Amniotic stem cell (primary cell): ENCODE results near the gene KDELR1.

Experiments used
- DNase-seq: peaks from one replicate; lab custom pipeline; 2025; lab: John Stamatoyannopoulos, UW

KDELR1 gene

DNA sequence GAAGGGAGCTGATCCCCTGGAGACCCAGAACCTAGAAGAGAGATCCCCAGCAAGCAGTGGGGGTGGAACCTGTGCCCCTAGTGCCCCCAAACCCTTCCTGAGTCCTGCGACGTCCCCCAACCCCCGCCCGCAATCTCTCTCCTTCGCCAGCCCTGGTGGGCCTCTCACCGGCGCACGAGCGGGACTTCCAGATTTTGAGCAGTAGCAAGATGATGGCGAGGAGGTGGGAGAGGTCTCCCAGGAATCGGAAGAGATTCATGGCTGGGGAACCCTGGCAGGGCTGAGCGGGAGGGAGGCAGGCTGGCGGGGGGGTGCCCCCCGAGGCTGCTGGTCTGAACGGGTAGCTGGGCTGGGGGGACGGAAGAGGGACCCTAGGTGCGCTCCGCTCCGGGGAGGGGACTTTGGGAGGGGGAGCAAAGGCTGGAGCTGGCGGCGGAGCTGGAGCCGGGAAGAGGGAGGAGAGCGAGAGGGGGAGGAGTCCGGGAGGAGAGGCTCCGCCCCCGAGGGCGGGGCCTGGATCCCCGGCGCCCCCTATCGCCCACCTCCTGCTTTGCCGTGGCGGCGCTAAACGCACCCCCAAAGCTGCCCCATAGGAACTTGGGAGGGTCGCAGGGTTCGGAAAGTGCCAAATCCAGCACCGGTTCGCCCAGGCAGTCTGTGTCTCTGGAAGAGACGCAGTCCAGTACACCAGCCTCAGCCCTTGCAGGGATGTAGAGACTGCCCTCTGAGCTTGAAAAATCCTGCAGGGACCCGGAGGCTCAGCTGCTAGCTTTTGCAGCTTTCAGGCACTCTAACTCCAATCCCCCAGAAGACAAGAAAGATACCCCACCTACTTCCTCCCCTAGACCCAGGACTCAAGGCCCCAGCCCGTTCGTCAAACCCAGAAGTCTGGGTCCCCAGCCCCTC lies at the start of gene KDELR1:
Gene KDELR1, minus strand, starts transcription at position 452 of the 906 bp plus-strand sequence. Its CDS starts 193 bp downstream, at position 259.
- no peak for DNase-seq

DNA sequence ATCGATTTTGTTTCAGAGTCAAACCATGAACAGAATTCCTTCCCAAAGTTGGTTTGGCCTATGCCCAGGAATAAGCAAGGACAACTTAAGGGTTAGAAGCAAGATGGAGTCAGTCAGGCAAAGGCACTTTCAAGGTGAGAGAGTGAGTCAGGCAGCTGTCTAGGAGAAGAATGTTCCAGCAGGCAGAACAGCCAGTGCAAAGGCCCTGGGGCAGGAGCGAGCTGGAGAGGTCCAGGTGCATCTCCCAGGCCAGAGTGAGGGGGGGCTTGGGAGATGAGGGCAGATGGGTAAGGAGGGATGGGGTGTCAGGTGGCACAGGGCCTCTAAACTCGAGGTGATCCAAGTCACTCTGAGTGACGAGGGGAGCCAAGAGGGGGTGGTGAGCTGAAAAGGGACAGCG lies 45.2 kb upstream of the KDELR1 start:
- DNase-seq: no peak

DNA sequence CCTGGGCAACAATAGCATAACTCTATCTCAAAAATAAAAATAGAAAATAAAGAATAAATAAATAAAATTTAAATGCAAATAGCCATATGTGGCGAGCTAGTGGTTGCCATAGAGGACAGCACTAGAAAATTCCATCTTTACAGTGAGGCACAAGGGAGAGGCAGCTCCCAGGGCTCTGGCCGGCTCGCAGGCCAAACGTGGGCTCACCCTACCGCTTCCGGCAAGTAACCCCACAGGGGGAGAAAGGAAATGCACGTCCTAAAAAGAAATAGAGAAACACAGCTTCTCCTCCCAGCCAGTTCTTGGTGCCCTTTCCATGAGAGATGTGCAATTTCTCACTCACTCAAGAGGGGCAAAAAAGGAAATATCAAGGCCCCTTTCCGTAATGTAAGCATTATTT lies 42.0 kb upstream of the KDELR1 start:
- DNase-seq: no peak

DNA sequence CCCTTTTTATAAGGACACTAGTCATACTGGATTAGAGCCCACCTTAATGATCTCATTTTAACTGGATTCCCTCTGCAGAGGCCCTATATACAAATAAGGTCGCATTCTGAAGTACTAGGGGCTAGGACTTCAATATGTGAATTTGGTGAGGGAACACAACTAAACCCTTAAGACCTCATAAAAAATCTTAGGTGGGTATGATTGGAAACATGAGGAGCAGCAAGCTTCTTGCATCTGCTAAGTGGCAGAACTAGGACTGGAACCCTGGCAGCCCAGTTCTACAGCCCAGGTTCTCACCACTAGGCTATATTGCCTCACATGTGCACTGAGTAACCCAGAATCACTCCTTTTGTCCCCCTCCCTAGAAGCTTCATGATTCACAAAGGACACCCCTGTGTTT lies 37.3 kb upstream of the KDELR1 start:
- DNase-seq: no peak

- DNase-seq: no peak
Measured at GRCh38 chr19:48424694-48425219, 33.4 kb upstream of the KDELR1 start.

DNA sequence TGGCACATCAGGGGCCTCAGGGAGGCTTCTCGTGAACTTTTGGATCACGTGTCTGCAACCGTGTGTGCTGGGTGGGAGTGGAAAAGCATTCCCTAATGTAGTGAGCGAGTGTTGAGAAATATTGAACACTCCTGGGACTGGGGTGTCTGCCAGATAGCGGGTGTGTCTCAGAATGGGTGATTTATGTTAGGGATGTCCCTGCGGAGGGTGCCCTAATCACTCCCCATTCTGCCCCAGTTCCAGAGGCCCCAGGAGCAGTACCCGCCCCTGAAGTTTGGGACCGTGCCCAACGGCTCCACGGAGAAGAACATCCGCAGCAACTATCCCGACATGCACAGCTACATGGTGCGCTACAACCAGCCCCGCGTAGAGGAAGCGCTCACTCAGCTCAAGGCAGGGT lies 30.2 kb upstream of the KDELR1 start:
- DNase-seq: no peak

- DNase-seq: no peak
Measured at GRCh38 chr19:48419158-48419920, 28.0 kb upstream of the KDELR1 start.

GRCh38 chr19:48418317-48419064 lies 27.1 kb upstream of the KDELR1 start:
- no peak for DNase-seq

GRCh38 chr19:48417421-48417820 lies 26.1 kb upstream of the KDELR1 start:
- DNase-seq: no peak

DNA sequence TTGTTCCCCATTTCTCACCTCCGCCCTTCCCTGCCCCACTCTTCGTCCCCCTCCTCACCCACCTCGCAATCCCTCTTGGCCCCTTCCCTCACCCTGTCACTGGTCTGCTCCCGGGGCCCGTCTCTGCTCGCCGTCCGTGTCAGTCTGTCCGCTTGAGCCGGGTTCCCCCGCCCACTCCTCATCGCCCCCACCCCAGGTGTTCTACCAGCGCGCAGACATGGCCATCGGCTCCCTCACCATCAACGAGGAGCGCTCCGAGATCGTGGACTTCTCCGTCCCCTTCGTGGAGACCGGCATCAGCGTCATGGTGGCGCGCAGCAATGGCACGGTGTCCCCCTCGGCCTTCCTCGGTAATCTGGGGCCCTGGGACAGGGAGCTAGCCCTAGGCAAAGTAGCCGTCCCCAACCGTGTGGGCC lies 24.5 kb upstream of the KDELR1 start:
- no peak for DNase-seq

GRCh38 chr19:48415395-48415794 lies 24.0 kb upstream of the KDELR1 start:
- no peak for DNase-seq

DNA sequence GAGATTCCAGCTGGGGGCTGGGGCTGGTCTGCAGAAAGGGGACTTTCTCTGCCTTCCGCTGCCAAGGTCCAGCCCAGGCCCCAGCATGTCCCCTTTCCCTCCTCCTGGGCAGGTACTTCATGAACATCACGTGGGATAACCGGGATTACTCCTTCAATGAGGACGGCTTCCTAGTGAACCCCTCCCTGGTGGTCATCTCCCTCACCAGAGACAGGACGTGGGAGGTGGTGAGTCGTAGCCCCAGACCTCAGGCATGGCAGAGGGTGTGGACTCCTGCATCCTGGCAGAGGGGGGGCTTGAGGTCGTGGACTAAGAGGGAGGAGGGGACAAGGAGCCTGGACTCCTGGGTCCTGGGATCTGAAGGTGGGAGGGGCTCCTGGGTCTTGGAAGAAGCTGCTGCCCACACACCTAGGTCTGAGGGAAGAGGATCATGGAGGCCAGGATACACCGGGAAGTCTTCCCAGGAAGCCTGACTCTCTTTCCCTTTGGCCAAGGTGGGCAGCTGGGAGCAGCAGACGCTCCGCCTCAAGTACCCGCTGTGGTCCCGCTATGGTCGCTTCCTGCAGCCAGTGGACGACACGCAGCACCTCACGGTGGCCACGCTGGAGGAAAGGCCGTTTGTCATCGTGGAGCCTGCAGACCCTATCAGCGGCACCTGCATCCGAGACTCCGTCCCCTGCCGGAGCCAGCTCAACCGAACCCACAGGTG lies 22.7 kb upstream of the KDELR1 start:
- DNase-seq: no peak

DNA sequence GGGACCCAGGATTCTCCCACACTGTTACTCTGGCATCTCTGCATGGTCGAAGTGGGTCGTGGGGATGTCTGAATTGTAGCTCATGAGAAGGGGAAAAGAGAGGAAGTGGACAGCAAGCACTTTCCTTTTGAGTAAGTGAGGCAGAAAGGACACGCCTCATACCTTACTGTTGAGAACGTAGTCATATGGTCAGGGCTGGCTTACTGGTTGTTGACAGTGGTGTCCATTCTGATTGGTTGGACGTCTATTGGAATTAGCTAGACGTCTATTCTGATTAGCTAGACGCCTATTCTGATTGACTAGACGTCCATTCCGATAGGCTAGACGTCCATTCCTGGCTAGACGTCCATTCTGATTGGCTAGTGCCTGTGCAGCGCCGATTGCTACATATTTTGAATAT lies 14.5 kb upstream of the KDELR1 start:
- no peak for DNase-seq

GRCh38 chr19:48405010-48405659 lies 13.8 kb upstream of the KDELR1 start:
- DNase-seq: no peak

GRCh38 chr19:48403606-48404005 lies 12.3 kb upstream of the KDELR1 start:
- DNase-seq: no peak

DNA sequence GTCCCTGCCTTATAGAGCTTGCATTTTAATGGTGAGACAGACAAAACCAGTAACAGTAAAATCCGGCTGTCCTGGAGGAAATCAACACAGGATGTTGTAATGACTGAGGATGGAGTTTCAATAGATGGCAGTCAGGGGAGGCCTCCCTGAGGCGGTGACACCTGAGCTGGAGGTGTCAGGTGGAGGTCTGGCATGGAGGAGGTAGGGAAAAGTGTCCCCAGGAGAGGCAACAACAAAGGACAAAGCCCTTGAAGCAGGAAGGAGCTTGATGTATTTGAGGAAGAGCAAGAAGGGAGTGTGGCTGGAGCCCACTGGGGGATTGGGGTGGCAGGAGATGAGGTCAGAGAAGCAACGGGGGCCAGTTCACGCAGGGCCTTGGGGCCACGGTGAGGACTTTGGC lies 9.9 kb upstream of the KDELR1 start:
- no peak for DNase-seq

- no peak for DNase-seq
Measured at GRCh38 chr19:48400018-48400742, 8.8 kb upstream of the KDELR1 start.

- DNase-seq: no peak
Measured at GRCh38 chr19:48398375-48399235, 7.3 kb upstream of the KDELR1 start.

- no peak for DNase-seq
Measured at GRCh38 chr19:48398102-48398374, 6.7 kb upstream of the KDELR1 start.
